HG02885 (cell line): ENCODE results near the gene FOXL3.
"Not testable (repeated sequence)": the region's sequence is repeated elsewhere in the genome, so short reads cannot be mapped to it uniquely, and the experiment has no call there.

ENCODE experiments used
- ATAC-seq: cut with Tn5 transposase; IDR thresholded peaks from one replicate; pipeline ENCODE4 v1.9.1; 2021; ENCODE audit warnings: mild to moderate bottlenecking; ENCODE audit not compliant: unreplicated experiment, poor library complexity

FOXL3 gene

GRCh38 chr7:335358-336148 is 45.6 kb downstream of the FOXL3 start:
- ATAC-seq, result no peak

- ATAC-seq, result not testable (repeated sequence)
Observed at GRCh38 chr7:336149-336533, 46.2 kb downstream of the FOXL3 start.

GRCh38 chr7:336810-337566 is 47.0 kb downstream of the FOXL3 start:
- no peak for ATAC-seq

- ATAC-seq, result no peak
Observed at GRCh38 chr7:337567-337951, 47.6 kb downstream of the FOXL3 start.

GRCh38 chr7:338295-339061 is 48.5 kb downstream of the FOXL3 start:
- ATAC-seq, result no peak

- ATAC-seq, result no peak
Observed at GRCh38 chr7:339062-339342, 49.0 kb downstream of the FOXL3 start.

GRCh38 chr7:339696-340095 is 49.7 kb downstream of the FOXL3 start:
- ATAC-seq, result no peak

- ATAC-seq, result no peak
Observed at GRCh38 chr7:340200-340937, 50.4 kb downstream of the FOXL3 start.
